OCI-LY3 (cell line): Measurements from ENCODE around the gene ADAM10.

Experiments used
- EZH2phosphoT487 ChIP-seq: fragments of 200-600 bp; shearing (Covaris generic); IDR thresholded peaks from 2 replicates; pipeline ENCODE4 v1.6.1; 2018; ENCODE audit warnings: antibody characterized with exemption, mixed run types, low read depth
- TF ChIP-seq, protein P1 (sequence below): fragments of 200-600, 300-600 bp; sonication (generic); IDR thresholded peaks from 2 replicates; pipeline ENCODE4 v1.5.1; 2014; ENCODE audit warnings: antibody characterized with exemption, low read length, low read depth

DNA sequence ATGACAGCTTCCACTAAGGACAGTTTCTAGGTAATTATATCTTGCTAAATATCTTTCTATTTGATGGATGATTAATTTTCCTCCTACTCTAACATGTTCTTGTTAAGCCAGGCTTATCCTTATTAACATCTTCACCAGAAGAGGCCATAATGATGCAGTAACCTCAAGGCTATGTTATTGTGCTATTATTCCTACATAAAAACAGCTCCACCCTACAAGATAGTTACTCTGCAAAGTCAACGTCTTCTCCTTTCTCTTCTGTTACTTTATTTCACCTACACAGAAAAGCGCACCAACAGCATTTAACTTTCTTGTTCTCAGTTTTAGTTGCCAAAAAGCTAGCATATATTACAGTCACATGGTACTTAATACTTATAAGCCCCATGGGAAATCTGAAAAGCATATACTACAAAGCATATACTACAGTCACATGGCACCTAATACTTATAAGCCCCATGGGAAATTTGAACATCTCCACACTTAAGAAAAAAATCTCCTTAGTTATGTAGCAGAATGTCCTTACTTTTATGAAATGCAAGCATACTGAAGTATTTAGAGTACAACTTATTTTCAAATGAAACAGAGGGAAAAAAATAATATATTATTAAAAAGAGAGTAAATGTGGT, 13.4 kb downstream of the ADAM10 start:
- TF ChIP-seq, protein P1, sequence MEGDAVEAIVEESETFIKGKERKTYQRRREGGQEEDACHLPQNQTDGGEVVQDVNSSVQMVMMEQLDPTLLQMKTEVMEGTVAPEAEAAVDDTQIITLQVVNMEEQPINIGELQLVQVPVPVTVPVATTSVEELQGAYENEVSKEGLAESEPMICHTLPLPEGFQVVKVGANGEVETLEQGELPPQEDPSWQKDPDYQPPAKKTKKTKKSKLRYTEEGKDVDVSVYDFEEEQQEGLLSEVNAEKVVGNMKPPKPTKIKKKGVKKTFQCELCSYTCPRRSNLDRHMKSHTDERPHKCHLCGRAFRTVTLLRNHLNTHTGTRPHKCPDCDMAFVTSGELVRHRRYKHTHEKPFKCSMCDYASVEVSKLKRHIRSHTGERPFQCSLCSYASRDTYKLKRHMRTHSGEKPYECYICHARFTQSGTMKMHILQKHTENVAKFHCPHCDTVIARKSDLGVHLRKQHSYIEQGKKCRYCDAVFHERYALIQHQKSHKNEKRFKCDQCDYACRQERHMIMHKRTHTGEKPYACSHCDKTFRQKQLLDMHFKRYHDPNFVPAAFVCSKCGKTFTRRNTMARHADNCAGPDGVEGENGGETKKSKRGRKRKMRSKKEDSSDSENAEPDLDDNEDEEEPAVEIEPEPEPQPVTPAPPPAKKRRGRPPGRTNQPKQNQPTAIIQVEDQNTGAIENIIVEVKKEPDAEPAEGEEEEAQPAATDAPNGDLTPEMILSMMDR: no peak
- TF ChIP-seq EZH2phosphoT487: no peak
